ENCODE measurements around the gene HADHA. TPM values are rescaled to one million over a fixed set of nuclear protein-coding genes. Genes with fewer than 3 reads are reported as not detected.

Gene HADHA
- total RNA-seq, 1 experiment from 2014 or later: 101 TPM

GRCh38 chr2:26217720-26218119 is 26.7 kb downstream of the HADHA start:
- ATAC-seq: no peak
- H3K79me2 ChIP-seq (ENCODE audit: insufficient read depth, low read length): no peaks in the 10 kb centered on the region
- CTCF ChIA-PET: no interaction called here

More at GRCh38 chr2:26217720-26218119, 26.7 kb downstream of the HADHA start:
- no peak overlapping the region for H3K4me2 ChIP-seq (ENCODE audit: low read length)
- no peak for DNase-seq (ENCODE audit: low read depth, low spot score)
- H3K9me2 ChIP-seq (ENCODE audit: insufficient read depth): no peaks in the 10 kb centered on the region
- H3K9me3 ChIP-seq (ENCODE audit: control insufficient read depth in 1 of 2, insufficient read depth in 1 of 2, low read depth in 1 of 2, low read length in 2 of 2): 0 out of 4 replicates have a peak, but pooled peaks cover 0 to 4% of the 10 kb centered on the region in 2 experiments
- no peak overlapping the region for H3K27ac ChIP-seq (ENCODE audit: low read depth, low read length)
- H4K20me1 ChIP-seq (ENCODE audit: insufficient read depth): no peaks in the 10 kb centered on the region
- no peaks in the 10 kb centered on the region for H3K27me3 ChIP-seq (ENCODE audit: insufficient read depth, low read length)
- ChIA-PET POLR2A (no interaction called here), RAD21 (ENCODE audit: low non-redundant PET in 1 of 2, low total read pairs in 2 of 2, uncharacterized antibody in 2 of 2, unreplicated experiment in 2 of 2) (no interaction called here)
- H3K9ac ChIP-seq (ENCODE audit: low read length): no peak overlapping the region
- intact Hi-C loops (cut with micrococcal nuclease): no loop called here
- H3K4me1 ChIP-seq (ENCODE audit: control insufficient read depth in 1 of 2, insufficient read depth in 2 of 2, low read length in 2 of 2): no peaks in the 10 kb centered on the region
- H3K4me3 ChIP-seq (replicated peaks in 1 of 2; ENCODE audit: low read depth in 1 of 2, low read length in 2 of 2): no peak overlapping the region
- no peak overlapping the region for H2AFZ ChIP-seq (ENCODE audit: low read depth, low read length, poor library complexity, severe bottlenecking)
- BruUV-seq (replicated peaks): no TSS peak
- H3K36me3 ChIP-seq (ENCODE audit: control insufficient read depth in 1 of 2, insufficient read depth in 2 of 2, low read length in 2 of 2): peaks cover 10 to 14% of the 10 kb centered on the region in 2 experiments; a peak in 3 of 4 replicates
- no peak; the same call in 1 of the 2 replicates for TF ChIP-seq CBX3 (IDR thresholded peaks at IDR 0.05; ENCODE audit: low read depth)
- TF ChIP-seq CTCF (IDR thresholded peaks at IDR 0.05 in 2 of 3, conservative IDR thresholded peaks at IDR 0.05 in 1 of 3; ENCODE audit: borderline replicate concordance in 1 of 3, insufficient read depth in 1 of 3, low read depth in 2 of 3, low read length in 2 of 3): no peak
- no peak for TF ChIP-seq REST (IDR thresholded peaks at IDR 0.05; ENCODE audit: low read depth)
- no peak for TF ChIP-seq ZFX (IDR thresholded peaks at IDR 0.05)
- TF ChIP-seq SIN3A (IDR thresholded peaks at IDR 0.05; ENCODE audit: low read depth): no peak

Data from HCT116 (cell line).